Measurements from ENCODE around the gene PLPPR2.

GRCh38 chr19:11377237-11377636 lies 22.0 kb downstream of the PLPPR2 start:
- TF ChIP-seq, protein P1, sequence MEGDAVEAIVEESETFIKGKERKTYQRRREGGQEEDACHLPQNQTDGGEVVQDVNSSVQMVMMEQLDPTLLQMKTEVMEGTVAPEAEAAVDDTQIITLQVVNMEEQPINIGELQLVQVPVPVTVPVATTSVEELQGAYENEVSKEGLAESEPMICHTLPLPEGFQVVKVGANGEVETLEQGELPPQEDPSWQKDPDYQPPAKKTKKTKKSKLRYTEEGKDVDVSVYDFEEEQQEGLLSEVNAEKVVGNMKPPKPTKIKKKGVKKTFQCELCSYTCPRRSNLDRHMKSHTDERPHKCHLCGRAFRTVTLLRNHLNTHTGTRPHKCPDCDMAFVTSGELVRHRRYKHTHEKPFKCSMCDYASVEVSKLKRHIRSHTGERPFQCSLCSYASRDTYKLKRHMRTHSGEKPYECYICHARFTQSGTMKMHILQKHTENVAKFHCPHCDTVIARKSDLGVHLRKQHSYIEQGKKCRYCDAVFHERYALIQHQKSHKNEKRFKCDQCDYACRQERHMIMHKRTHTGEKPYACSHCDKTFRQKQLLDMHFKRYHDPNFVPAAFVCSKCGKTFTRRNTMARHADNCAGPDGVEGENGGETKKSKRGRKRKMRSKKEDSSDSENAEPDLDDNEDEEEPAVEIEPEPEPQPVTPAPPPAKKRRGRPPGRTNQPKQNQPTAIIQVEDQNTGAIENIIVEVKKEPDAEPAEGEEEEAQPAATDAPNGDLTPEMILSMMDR (IDR thresholded peaks at IDR 0.05): no peak
- no peak for TF ChIP-seq ZFX (IDR thresholded peaks at IDR 0.05; ENCODE audit: borderline replicate concordance)

Data from 22Rv1 (cell line).